ENCODE measurements around the gene APP. TPM values are rescaled to one million over a fixed set of nuclear protein-coding genes. Genes with fewer than 3 reads are reported as not detected.

Gene APP
- total RNA-seq, 1 experiment from 2014 or later, result 560 TPM

DNA sequence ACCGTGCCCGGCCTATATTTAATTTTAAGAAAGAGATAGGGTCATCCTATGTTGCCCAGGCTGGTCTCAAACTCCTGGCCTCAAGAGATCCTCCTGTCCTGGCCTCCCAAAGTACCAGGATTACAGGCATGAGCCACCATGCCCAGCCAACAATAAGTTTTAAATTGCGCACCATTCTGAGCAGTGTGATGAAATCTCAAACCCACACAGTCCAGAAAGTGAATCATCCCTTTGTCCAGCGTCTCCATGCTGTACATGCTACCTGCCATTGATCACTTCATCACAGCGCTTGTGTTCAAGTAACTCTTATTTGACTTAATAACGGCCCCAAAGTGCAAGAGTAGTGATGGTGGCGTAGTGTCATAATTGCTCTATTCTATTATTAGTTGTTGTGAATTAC lies 75.4 kb downstream of the APP start (continued):
- TF ChIP-seq, protein P1, sequence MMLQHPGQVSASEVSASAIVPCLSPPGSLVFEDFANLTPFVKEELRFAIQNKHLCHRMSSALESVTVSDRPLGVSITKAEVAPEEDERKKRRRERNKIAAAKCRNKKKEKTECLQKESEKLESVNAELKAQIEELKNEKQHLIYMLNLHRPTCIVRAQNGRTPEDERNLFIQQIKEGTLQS (CRISPR knock-in tag; conservative IDR thresholded peaks at IDR 0.05), result no peak
- no peak for TF ChIP-seq SMAD3 (CRISPR knock-in tag; IDR thresholded peaks at IDR 0.05; ENCODE audit: borderline replicate concordance)

DNA sequence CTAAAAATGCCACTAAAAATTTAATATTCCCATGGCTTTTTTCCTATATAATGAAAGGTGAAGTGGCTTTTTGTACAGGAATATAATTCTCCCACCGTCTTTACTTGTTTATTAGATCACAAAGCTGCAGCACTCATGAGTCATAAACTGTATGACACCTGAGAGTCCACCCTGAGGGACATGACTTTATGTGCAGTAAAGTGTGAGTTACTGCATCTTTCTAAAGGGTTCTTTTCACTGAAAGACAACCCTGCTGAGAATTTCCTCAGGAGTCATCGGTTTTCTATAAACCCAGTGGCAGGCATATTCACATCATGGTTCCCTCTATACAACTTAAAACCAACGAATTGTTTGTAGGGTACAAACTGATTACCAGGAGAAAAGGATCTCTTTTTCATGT lies 77.4 kb downstream of the APP start:
- H3K4me1 Mint-ChIP-seq, result peaks cover 79% of the 10 kb centered on the region
- TF ChIP-seq ZNF396 (CRISPR knock-in tag; IDR thresholded peaks at IDR 0.05; ENCODE audit: borderline replicate concordance) (no peak), ZNF671 (CRISPR knock-in tag; IDR thresholded peaks at IDR 0.05) (no peak), NFE2L1 (CRISPR knock-in tag; IDR thresholded peaks at IDR 0.05) (no peak), JAZF1 (CRISPR knock-in tag; IDR thresholded peaks at IDR 0.05) (no peak), NR1H2 (CRISPR knock-in tag; IDR thresholded peaks at IDR 0.05) (no peak), SMAD3 (CRISPR knock-in tag; IDR thresholded peaks at IDR 0.05; ENCODE audit: borderline replicate concordance) (no peak), JUN (CRISPR knock-in tag; IDR thresholded peaks at IDR 0.05) (no peak), ZNF263 (CRISPR knock-in tag; IDR thresholded peaks at IDR 0.05; ENCODE audit: low read depth) (no peak), ZNF121 (CRISPR knock-in tag; IDR thresholded peaks at IDR 0.05) (no peak)
- TF ChIP-seq, protein P2, sequence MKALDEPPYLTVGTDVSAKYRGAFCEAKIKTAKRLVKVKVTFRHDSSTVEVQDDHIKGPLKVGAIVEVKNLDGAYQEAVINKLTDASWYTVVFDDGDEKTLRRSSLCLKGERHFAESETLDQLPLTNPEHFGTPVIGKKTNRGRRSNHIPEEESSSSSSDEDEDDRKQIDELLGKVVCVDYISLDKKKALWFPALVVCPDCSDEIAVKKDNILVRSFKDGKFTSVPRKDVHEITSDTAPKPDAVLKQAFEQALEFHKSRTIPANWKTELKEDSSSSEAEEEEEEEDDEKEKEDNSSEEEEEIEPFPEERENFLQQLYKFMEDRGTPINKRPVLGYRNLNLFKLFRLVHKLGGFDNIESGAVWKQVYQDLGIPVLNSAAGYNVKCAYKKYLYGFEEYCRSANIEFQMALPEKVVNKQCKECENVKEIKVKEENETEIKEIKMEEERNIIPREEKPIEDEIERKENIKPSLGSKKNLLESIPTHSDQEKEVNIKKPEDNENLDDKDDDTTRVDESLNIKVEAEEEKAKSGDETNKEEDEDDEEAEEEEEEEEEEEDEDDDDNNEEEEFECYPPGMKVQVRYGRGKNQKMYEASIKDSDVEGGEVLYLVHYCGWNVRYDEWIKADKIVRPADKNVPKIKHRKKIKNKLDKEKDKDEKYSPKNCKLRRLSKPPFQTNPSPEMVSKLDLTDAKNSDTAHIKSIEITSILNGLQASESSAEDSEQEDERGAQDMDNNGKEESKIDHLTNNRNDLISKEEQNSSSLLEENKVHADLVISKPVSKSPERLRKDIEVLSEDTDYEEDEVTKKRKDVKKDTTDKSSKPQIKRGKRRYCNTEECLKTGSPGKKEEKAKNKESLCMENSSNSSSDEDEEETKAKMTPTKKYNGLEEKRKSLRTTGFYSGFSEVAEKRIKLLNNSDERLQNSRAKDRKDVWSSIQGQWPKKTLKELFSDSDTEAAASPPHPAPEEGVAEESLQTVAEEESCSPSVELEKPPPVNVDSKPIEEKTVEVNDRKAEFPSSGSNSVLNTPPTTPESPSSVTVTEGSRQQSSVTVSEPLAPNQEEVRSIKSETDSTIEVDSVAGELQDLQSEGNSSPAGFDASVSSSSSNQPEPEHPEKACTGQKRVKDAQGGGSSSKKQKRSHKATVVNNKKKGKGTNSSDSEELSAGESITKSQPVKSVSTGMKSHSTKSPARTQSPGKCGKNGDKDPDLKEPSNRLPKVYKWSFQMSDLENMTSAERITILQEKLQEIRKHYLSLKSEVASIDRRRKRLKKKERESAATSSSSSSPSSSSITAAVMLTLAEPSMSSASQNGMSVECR (CRISPR knock-in tag; IDR thresholded peaks at IDR 0.05; ENCODE audit: borderline replicate concordance), result no peak
- TF ChIP-seq, protein P3, sequence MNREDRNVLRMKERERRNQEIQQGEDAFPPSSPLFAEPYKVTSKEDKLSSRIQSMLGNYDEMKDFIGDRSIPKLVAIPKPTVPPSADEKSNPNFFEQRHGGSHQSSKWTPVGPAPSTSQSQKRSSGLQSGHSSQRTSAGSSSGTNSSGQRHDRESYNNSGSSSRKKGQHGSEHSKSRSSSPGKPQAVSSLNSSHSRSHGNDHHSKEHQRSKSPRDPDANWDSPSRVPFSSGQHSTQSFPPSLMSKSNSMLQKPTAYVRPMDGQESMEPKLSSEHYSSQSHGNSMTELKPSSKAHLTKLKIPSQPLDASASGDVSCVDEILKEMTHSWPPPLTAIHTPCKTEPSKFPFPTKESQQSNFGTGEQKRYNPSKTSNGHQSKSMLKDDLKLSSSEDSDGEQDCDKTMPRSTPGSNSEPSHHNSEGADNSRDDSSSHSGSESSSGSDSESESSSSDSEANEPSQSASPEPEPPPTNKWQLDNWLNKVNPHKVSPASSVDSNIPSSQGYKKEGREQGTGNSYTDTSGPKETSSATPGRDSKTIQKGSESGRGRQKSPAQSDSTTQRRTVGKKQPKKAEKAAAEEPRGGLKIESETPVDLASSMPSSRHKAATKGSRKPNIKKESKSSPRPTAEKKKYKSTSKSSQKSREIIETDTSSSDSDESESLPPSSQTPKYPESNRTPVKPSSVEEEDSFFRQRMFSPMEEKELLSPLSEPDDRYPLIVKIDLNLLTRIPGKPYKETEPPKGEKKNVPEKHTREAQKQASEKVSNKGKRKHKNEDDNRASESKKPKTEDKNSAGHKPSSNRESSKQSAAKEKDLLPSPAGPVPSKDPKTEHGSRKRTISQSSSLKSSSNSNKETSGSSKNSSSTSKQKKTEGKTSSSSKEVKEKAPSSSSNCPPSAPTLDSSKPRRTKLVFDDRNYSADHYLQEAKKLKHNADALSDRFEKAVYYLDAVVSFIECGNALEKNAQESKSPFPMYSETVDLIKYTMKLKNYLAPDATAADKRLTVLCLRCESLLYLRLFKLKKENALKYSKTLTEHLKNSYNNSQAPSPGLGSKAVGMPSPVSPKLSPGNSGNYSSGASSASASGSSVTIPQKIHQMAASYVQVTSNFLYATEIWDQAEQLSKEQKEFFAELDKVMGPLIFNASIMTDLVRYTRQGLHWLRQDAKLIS (CRISPR knock-in tag; IDR thresholded peaks at IDR 0.05; ENCODE audit: borderline replicate concordance), result no peak
- TF ChIP-seq, protein P4, sequence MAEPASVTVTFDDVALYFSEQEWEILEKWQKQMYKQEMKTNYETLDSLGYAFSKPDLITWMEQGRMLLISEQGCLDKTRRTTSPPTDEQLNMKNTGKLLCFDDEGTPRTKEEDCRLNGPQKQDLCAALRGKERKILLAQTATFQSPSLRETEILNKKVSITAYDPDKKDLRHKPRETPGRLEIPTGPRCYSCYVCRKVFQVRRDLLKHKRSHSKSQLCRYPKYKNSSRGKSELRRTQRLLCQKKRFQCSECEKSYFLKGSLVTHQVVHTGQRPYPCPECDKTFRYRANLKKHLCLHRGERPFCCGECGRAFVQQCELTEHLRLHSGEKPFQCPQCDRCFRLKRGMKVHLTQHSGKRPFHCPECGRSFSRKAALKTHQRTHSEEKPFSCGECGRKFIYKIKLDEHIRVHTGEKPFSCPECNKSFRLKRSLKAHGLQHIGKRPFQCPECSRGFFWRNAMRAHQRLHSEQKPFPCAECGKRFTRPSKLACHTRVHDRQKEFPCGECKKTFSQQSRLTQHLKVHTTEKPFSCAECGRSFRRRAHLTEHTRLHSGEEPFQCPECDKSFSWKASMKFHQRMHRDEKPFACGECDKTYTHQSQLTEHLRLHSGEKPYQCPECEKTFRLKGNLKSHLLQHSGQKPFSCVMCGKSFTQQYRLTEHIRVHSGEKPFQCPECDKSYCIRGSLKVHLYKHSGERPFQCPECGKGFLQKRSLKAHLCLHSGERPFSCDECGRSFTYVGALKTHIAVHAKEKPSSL (CRISPR knock-in tag; conservative IDR thresholded peaks at IDR 0.05), result no peak
- TF ChIP-seq, protein P1 (CRISPR knock-in tag; conservative IDR thresholded peaks at IDR 0.05), result no peak
- TF ChIP-seq, protein P5, sequence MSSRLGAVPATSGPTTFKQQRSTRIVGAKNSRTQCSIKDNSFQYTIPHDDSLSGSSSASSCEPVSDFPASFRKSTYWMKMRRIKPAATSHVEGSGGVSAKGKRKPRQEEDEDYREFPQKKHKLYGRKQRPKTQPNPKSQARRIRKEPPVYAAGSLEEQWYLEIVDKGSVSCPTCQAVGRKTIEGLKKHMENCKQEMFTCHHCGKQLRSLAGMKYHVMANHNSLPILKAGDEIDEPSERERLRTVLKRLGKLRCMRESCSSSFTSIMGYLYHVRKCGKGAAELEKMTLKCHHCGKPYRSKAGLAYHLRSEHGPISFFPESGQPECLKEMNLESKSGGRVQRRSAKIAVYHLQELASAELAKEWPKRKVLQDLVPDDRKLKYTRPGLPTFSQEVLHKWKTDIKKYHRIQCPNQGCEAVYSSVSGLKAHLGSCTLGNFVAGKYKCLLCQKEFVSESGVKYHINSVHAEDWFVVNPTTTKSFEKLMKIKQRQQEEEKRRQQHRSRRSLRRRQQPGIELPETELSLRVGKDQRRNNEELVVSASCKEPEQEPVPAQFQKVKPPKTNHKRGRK (CRISPR knock-in tag; IDR thresholded peaks at IDR 0.05; ENCODE audit: borderline replicate concordance), result no peak
- TF ChIP-seq, protein P6, sequence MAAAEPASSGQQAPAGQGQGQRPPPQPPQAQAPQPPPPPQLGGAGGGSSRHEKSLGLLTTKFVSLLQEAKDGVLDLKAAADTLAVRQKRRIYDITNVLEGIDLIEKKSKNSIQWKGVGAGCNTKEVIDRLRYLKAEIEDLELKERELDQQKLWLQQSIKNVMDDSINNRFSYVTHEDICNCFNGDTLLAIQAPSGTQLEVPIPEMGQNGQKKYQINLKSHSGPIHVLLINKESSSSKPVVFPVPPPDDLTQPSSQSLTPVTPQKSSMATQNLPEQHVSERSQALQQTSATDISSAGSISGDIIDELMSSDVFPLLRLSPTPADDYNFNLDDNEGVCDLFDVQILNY (CRISPR knock-in tag; IDR thresholded peaks at IDR 0.05), result no peak
- TF ChIP-seq, protein P7, sequence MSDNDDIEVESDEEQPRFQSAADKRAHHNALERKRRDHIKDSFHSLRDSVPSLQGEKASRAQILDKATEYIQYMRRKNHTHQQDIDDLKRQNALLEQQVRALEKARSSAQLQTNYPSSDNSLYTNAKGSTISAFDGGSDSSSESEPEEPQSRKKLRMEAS (CRISPR knock-in tag; IDR thresholded peaks at IDR 0.05), result no peak
- H3K9me3 Mint-ChIP-seq, result no peaks in the 10 kb centered on the region
- peaks cover 20% of the 10 kb centered on the region for H3K36me3 Mint-ChIP-seq
- DNase-seq (ENCODE audit: low spot score), result no peak
- ChIA-PET POLR2A (interaction anchor here (0.5 kb wide), 1 partner anchor 480 kb away, joined by 3 read pairs; the partner anchor contains the start of gene CYYR1), CTCF (no interaction called here)
- H3K27ac Mint-ChIP-seq, result peak overlapping the region; percentile 90
- no peaks in the 10 kb centered on the region for H3K27me3 Mint-ChIP-seq (ENCODE audit: low read depth)
- H3K4me3 Mint-ChIP-seq, result peak overlapping the region; percentile 30; the same call in 1 of the 2 replicates
- ATAC-seq, result no peak
